Uterus (tissue), 2 donors: ENCODE measurements around the gene IGF1R.

Source experiments
- CTCF ChIP-seq, 4 experiments: fragments of 200-600 bp in 2 of 4; fragments of 450-650 bp in 2 of 4; sonication (generic) in 2 of 4; IDR thresholded peaks; one replicate each; pipeline ENCODE4 v1.5.1; 2016 to 2019; ENCODE audit warnings: antibody characterized with exemption in 4 of 4, mild to moderate bottlenecking in 2 of 4, moderate library complexity in 1 of 4
- POLR2A ChIP-seq, 2 donors: fragments of 450-650 bp; IDR thresholded peaks; one replicate each; pipeline ENCODE4 v1.6.1; 2016; ENCODE audit warnings: antibody characterized with exemption in 2 of 2, mild to moderate bottlenecking in 1 of 2, moderate library complexity in 1 of 2

GRCh38 chr15:98740295-98740694 lies 92.0 kb downstream of the IGF1R start:
- no peak for TF ChIP-seq CTCF (IDR thresholded peaks at IDR 0.05)
- TF ChIP-seq POLR2A (IDR thresholded peaks at IDR 0.05) = no peak
